BLaER1 (cell line): ENCODE measurements around the gene MYCBPAP.

Experiments used
- H3K27ac ChIP-seq: shearing (Covaris generic); formaldehyde crosslinking; 2 replicates; pipeline ENCODE4 v1.8.1; 2022
- H3K27me3 ChIP-seq: shearing (Covaris generic); formaldehyde crosslinking; 2 replicates; pipeline ENCODE4 v1.8.1; 2022
- H3K36me3 ChIP-seq: shearing (Covaris generic); formaldehyde crosslinking; 2 replicates; pipeline ENCODE4 v1.8.1; 2022
- H3K4me1 ChIP-seq: shearing (Covaris generic); formaldehyde crosslinking; 2 replicates; pipeline ENCODE4 v1.8.1; 2022
- H3K4me2 ChIP-seq: shearing (Covaris generic); formaldehyde crosslinking; 2 replicates; pipeline ENCODE4 v1.8.1; 2022
- H3K4me3 ChIP-seq: shearing (Covaris generic); formaldehyde crosslinking; 2 replicates; pipeline ENCODE4 v1.8.1; 2022
- H3K9ac ChIP-seq: shearing (Covaris generic); formaldehyde crosslinking; 2 replicates; pipeline ENCODE4 v1.8.1; 2022
- H3K9me3 ChIP-seq: shearing (Covaris generic); formaldehyde crosslinking; 2 replicates; pipeline ENCODE4 v1.8.1; 2022
- H4K20me1 ChIP-seq: shearing (Covaris generic); formaldehyde crosslinking; 2 replicates; pipeline ENCODE4 v1.8.1; 2022
- Cebpa-rat ChIP-seq: shearing (Covaris generic); IDR thresholded peaks from 2 replicates; pipeline ENCODE4 v1.8.1; 2022

Gene MYCBPAP

GRCh38 chr17:50541716-50542688, 33.8 kb downstream of the MYCBPAP start:
- peak overlapping the region; percentile 74 for H3K9ac ChIP-seq
- H3K9me3 ChIP-seq = no peaks in the 10 kb centered on the region
- peak overlapping the region; percentile 70 for H3K4me3 ChIP-seq
- no peaks in the 10 kb centered on the region for H3K36me3 ChIP-seq
- H4K20me1 ChIP-seq = no peaks in the 10 kb centered on the region
- peaks cover 50% of the 10 kb centered on the region for H3K4me1 ChIP-seq
- TF ChIP-seq Cebpa-rat = no peak
- no peaks in the 10 kb centered on the region for H3K27me3 ChIP-seq
- peak overlapping the region; percentile 40; the same call in 1 of the 2 replicates for H3K27ac ChIP-seq
- peak overlapping the region; percentile 96 for H3K4me2 ChIP-seq

DNA sequence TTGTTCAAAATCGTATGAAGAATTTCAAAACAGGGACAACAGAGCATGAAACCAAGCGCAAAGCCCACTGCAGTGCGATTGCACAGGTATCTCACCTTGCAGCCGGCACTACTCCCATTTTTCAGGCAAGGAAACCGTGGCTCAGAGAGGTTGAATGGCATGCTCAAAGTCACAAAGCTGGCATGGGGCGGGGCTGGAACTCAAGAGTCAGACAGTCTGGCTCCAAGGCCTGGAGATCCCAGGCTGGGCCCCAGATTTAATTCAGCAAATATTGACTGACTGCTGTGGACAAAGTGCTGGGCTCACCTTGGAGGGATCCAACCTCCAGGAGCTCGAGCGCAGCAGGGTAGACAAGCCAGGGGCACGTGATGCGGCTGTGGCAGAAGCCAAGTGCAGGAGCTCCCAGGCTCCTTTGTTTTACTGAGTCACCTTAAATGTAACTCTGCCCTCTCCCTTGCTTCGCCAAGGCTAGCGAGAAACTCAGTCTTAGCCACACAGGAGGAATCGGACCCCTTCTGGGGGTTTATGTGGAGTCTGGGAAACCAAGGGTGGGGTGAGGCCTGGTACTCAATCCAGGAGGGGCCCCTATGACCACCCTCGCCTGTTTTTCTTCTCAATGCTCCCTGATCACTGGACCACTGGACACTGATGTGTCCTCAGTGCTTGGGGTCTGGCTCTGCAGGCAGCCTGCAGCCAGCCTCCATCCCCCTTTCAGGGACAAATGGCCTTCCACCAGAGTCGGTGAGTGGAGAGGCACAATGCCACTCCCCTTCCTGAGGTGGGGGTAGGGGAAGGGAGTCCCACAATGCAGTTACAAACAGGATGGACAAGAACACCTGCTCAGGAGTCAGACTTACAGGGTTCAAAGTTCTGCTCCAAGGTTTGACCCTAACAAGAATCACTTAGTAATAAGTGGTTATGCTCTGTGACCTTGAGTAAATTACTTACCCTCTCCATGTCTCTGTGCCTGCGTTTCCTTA, 34.8 kb downstream of the MYCBPAP start:
- no peak for TF ChIP-seq Cebpa-rat
- peak overlapping the region; percentile 74 for H3K9ac ChIP-seq
- H3K4me2 ChIP-seq = peak overlapping the region; percentile 96
- no peaks in the 10 kb centered on the region for H3K9me3 ChIP-seq
- no peaks in the 10 kb centered on the region for H4K20me1 ChIP-seq
- peaks cover 52% of the 10 kb centered on the region for H3K4me1 ChIP-seq
- no peak overlapping the region for H3K27ac ChIP-seq
- no peaks in the 10 kb centered on the region for H3K27me3 ChIP-seq
- H3K4me3 ChIP-seq = peak overlapping the region; percentile 70
- no peaks in the 10 kb centered on the region for H3K36me3 ChIP-seq

DNA sequence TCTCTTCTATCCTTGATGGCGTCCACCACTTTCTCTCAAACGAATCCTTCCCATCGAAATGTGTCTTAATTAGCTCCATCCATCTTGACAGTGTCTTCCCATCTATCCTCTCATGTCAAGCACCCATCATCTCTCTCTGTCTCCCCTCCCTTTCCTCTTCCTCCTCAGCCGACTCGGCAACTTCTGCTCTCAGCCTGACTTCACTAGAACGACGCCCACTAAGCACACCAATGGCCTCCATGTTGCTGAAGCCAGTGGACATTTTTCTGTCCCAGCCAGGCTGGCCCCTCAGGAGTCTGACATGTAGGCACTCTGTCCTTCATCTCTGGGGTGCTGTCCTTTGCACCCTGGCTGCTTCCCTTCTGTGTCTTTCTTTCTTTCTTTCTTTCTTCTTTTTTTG, 36.3 kb downstream of the MYCBPAP start:
- TF ChIP-seq Cebpa-rat = no peak
- no peaks in the 10 kb centered on the region for H3K27me3 ChIP-seq
- no peak overlapping the region for H3K27ac ChIP-seq
- H3K9ac ChIP-seq = no peak overlapping the region
- no peak overlapping the region for H3K4me2 ChIP-seq
- H3K36me3 ChIP-seq = no peaks in the 10 kb centered on the region
- no peak overlapping the region for H3K4me3 ChIP-seq
- H4K20me1 ChIP-seq = no peaks in the 10 kb centered on the region
- H3K9me3 ChIP-seq = no peaks in the 10 kb centered on the region
- H3K4me1 ChIP-seq = peaks cover 38% of the 10 kb centered on the region

- H3K9ac ChIP-seq = no peak overlapping the region
- H3K9me3 ChIP-seq = no peaks in the 10 kb centered on the region
- no peak overlapping the region for H3K4me2 ChIP-seq
- H4K20me1 ChIP-seq = no peaks in the 10 kb centered on the region
- H3K27ac ChIP-seq = no peak overlapping the region
- TF ChIP-seq Cebpa-rat = no peak
- H3K4me3 ChIP-seq = no peak overlapping the region
- no peaks in the 10 kb centered on the region for H3K36me3 ChIP-seq
- H3K27me3 ChIP-seq = no peaks in the 10 kb centered on the region
- H3K4me1 ChIP-seq = peaks cover 36% of the 10 kb centered on the region
Observed at GRCh38 chr17:50545311-50545710, 37.1 kb downstream of the MYCBPAP start.

DNA sequence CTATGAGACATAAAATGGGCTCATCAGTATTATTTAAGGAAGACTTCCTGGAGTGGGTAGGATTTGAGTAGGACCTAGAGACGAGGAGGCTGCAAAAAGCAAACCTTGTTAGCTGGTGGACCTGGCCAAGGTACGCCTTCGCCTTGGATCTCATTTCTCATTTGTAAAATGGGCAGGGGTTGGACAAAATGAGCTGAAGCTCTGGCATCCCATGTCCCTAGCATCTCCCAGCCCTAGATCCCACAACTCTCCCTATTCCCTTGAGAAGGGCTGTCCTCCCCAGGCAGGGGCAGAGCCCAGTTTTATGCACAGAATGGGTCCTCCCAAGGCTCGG, 38.4 kb downstream of the MYCBPAP start:
- no peaks in the 10 kb centered on the region for H3K27me3 ChIP-seq
- no peaks in the 10 kb centered on the region for H4K20me1 ChIP-seq
- H3K36me3 ChIP-seq = no peaks in the 10 kb centered on the region
- peak overlapping the region; percentile 78; the same call in 1 of the 2 replicates for H3K9ac ChIP-seq
- no peak overlapping the region; the same call in 1 of the 2 replicates for H3K27ac ChIP-seq
- no peak for TF ChIP-seq Cebpa-rat
- peaks cover 26% of the 10 kb centered on the region for H3K4me1 ChIP-seq
- peak overlapping the region; percentile 68 for H3K4me3 ChIP-seq
- H3K9me3 ChIP-seq = no peaks in the 10 kb centered on the region
- peak overlapping the region; percentile 89 for H3K4me2 ChIP-seq

- peak within 1 kb of the TSS; percentile 68 for H3K4me3 ChIP-seq
- H3K4me2 ChIP-seq = peak within 1 kb of the TSS; percentile 89
- H3K27me3 ChIP-seq = no peaks in the 10 kb centered on the region
- H3K9ac ChIP-seq = peak within 1 kb of the TSS; percentile 78
- peaks cover 25% of the 10 kb centered on the region for H3K4me1 ChIP-seq
- no peak for TF ChIP-seq Cebpa-rat
- peak within 1 kb of the TSS; percentile 68 for H3K27ac ChIP-seq
- H3K9me3 ChIP-seq = no peaks in the 10 kb centered on the region
- H3K36me3 ChIP-seq = no peaks in the 10 kb centered on the region
- H4K20me1 ChIP-seq = no peaks in the 10 kb centered on the region
Observed at GRCh38 chr17:50547035-50547735, 38.9 kb downstream of the MYCBPAP start, which contains the start of gene SPATA20. Gene SPATA20, plus strand, starts transcription at chr17:50547174. Its CDS starts 35 bp downstream, at chr17:50547209.

GRCh38 chr17:50547736-50548083, 39.5 kb downstream of the MYCBPAP start:
- Histone ChIP-seq H3K9me3 (no peaks in the 10 kb centered on the region), H3K4me3 (no peak overlapping the region; the same call in 1 of the 2 replicates), H3K9ac (no peak overlapping the region; the same call in 1 of the 2 replicates), H3K27me3 (no peaks in the 10 kb centered on the region), H3K36me3 (no peaks in the 10 kb centered on the region), H4K20me1 (no peaks in the 10 kb centered on the region), H3K4me1 (peaks cover 20% of the 10 kb centered on the region), H3K4me2 (peak overlapping the region; percentile 89), H3K27ac (no peak overlapping the region)
- no peak for TF ChIP-seq Cebpa-rat

DNA sequence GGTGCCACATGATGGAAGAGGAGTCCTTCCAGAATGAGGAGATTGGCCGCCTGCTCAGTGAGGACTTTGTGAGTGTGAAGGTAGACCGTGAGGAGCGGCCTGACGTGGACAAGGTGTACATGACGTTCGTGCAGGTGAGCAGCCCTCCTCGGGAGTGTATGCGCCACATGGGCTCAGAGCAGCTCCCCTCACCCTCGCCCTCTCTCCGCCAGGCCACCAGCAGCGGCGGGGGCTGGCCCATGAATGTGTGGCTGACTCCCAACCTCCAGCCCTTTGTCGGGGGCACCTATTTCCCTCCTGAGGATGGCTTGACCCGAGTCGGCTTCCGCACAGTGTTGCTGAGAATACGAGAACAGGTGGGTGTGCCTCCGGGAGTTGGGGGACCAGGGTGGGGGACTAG, 40.6 kb downstream of the MYCBPAP start:
- Histone ChIP-seq H3K4me3 (no peak overlapping the region), H3K27ac (no peak overlapping the region), H3K36me3 (no peaks in the 10 kb centered on the region), H3K27me3 (no peaks in the 10 kb centered on the region), H3K9me3 (no peaks in the 10 kb centered on the region), H4K20me1 (no peaks in the 10 kb centered on the region), H3K4me2 (no peak overlapping the region), H3K4me1 (peaks cover 9% of the 10 kb centered on the region), H3K9ac (no peak overlapping the region)
- TF ChIP-seq Cebpa-rat = no peak

DNA sequence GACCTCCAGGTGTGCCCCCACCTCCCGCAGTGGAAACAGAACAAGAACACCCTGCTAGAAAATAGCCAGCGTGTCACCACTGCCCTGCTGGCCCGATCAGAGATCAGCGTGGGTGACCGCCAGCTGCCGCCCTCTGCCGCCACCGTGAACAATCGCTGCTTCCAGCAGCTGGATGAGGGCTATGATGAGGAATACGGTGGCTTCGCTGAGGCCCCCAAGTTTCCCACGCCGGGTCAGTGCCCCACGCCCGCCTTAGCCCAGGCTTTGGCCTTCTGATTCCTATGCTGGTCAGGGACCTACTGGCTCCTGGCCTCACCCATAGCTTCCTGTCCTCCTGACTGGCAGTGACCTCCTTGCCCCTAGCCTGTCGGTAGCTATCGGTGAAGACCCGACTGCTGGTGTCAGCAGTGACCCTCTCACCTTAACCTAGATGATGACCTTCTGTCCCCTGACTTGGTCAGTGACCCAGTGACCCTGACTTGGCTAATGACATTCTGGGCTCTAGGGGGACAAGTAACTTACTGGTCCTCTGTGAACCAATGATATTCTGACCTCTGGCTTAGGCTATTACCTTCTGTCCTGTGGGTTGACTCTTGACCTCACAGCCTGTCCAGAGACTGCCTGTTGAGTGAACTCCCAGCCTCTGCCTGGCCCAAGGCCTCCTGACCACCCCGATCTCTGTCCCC, 41.2 kb downstream of the MYCBPAP start:
- no peak overlapping the region for H3K4me2 ChIP-seq
- no peak for TF ChIP-seq Cebpa-rat
- peaks cover 8% of the 10 kb centered on the region for H3K4me1 ChIP-seq
- no peaks in the 10 kb centered on the region for H3K9me3 ChIP-seq
- no peaks in the 10 kb centered on the region for H3K27me3 ChIP-seq
- no peaks in the 10 kb centered on the region for H3K36me3 ChIP-seq
- H3K9ac ChIP-seq = no peak overlapping the region
- H3K4me3 ChIP-seq = no peak overlapping the region
- no peaks in the 10 kb centered on the region for H4K20me1 ChIP-seq
- H3K27ac ChIP-seq = no peak overlapping the region
